GM12878 (cell line): ENCODE results near the gene C4B. TPM values are rescaled to one million over a fixed set of nuclear protein-coding genes. Genes with fewer than 3 reads are reported as not detected.

ENCODE experiments used
- ATAC-seq: fragments of 200-7000 bp; cut with Tn5 transposase; 3 replicates; pipeline ENCODE4 v1.9.1; 2020; ENCODE audit warnings: mild to moderate bottlenecking, moderate library complexity
- BruUV-seq: library from RNA; stranded (reverse); fragments of 400-500 nt; replicated peaks from 2 replicates; lab custom pipeline; 2021; lab: Mats Ljungman, UMichigan
- CTCF ChIA-PET: fragments of 300-600 bp; sonication (Branson Sonifier 250); formaldehyde crosslinking; extraction: SDS; loops from one replicate; lab custom pipeline; 2021; ENCODE audit warnings: inconsistent platforms; lab: Yijun Ruan, JAX
- POLR2A ChIA-PET: fragments of 350-600 bp; formaldehyde crosslinking; extraction: SDS; loops from one replicate; lab custom pipeline; 2021; ENCODE audit warnings: inconsistent platforms; lab: Charles Lee
- RAD21 ChIA-PET: fragments of 300-600 bp; sonication (Branson Sonifier 250); formaldehyde crosslinking; loops from one replicate; lab custom pipeline; 2023; ENCODE audit warnings: antibody characterized with exemption; ENCODE audit not compliant: unreplicated experiment; lab: Charles Lee
- SMC1A ChIA-PET: fragments of 300-600 bp; sonication (Branson Sonifier 250); formaldehyde crosslinking; loops from one replicate; lab custom pipeline; 2023; ENCODE audit not compliant: unreplicated experiment, uncharacterized antibody; lab: Charles Lee
- DNase-seq: peaks from one replicate; pipeline ENCODE4 v3.0.0-alpha.2; 2011; ENCODE audit warnings: low read depth, low spot score
- FAIRE-seq: peaks from 3 replicates; lab custom pipeline; 2011; peaks lifted over from hg19 to GRCh38; lab: Jason Lieb, UNC
- H2AFZ ChIP-seq: 2 replicates; pipeline ENCODE4 v1.6.0; 2011; ENCODE audit warnings: low read depth, low read length, control low read depth; ENCODE audit not compliant: control insufficient read depth
- H3K27ac ChIP-seq: 2 replicates; pipeline ENCODE4 v1.5.1; 2011; ENCODE audit warnings: control low read depth; ENCODE audit not compliant: control insufficient read depth, insufficient read depth
- H3K27me3 ChIP-seq, 2 experiments: replicated peaks in 1 of 2; 2 replicates each; pipeline versions ENCODE4 v1.6.0 to v1.6.1; 2011; ENCODE audit warnings: low read length in 1 of 2; ENCODE audit not compliant: control insufficient read depth in 2 of 2, insufficient read depth in 2 of 2
- H3K36me3 ChIP-seq, 2 experiments: 2 replicates each; pipeline ENCODE4 v1.5.1; 2011; ENCODE audit warnings: low read length in 1 of 2; ENCODE audit not compliant: control insufficient read depth in 2 of 2, insufficient read depth in 2 of 2
- H3K4me1 ChIP-seq: 2 replicates; pipeline ENCODE4 v1.6.1; 2011; ENCODE audit warnings: mild to moderate bottlenecking, low read length, moderate library complexity, mixed read lengths; ENCODE audit not compliant: control insufficient read depth, insufficient read depth
- H3K4me2 ChIP-seq: 2 replicates; pipeline ENCODE4 v1.6.0; 2011; ENCODE audit warnings: control low read depth; ENCODE audit not compliant: control insufficient read depth, insufficient read depth
- H3K4me3 ChIP-seq: fragments of 200-600 bp; sonication (generic); 2 replicates; pipeline ENCODE4 v1.5.1; 2016
- H3K79me2 ChIP-seq: 2 replicates; pipeline ENCODE4 v1.6.0; 2011; ENCODE audit warnings: low read length; ENCODE audit not compliant: control insufficient read depth, insufficient read depth
- H3K9ac ChIP-seq: 2 replicates; pipeline ENCODE4 v1.8.0; 2011; ENCODE audit warnings: low read length, control low read depth, mixed read lengths; ENCODE audit not compliant: control insufficient read depth, insufficient read depth
- H3K9me3 ChIP-seq: replicated peaks from 3 replicates; pipeline ENCODE4 v1.5.1; 2011; ENCODE audit warnings: mild to moderate bottlenecking, low read length; ENCODE audit not compliant: control insufficient read depth, insufficient read depth
- H4K20me1 ChIP-seq: 2 replicates; pipeline ENCODE4 v1.6.0; 2011; ENCODE audit not compliant: control insufficient read depth, insufficient read depth
- NBN ChIP-seq: fragments of 450-650 bp; IDR thresholded peaks from 2 replicates; pipeline ENCODE4 v1.6.1; 2016
- PAX8 ChIP-seq: fragments of 450-650 bp; IDR thresholded peaks from 2 replicates; pipeline ENCODE4 v1.6.1; 2017; ENCODE audit warnings: mild to moderate bottlenecking, moderate library complexity
- SREBF2 ChIP-seq: IDR thresholded peaks from 2 replicates; pipeline ENCODE4 v1.6.1; 2012; ENCODE audit warnings: mild to moderate bottlenecking, low read length
- ZNF207 ChIP-seq: fragments of 450-650 bp; IDR thresholded peaks from 2 replicates; pipeline ENCODE4 v1.6.1; 2014; ENCODE audit warnings: antibody characterized with exemption, mild to moderate bottlenecking, borderline replicate concordance
- ZNF274 ChIP-seq: IDR thresholded peaks from one replicate; pipeline ENCODE4 v1.8.0; 2011; ENCODE audit not compliant: insufficient read length, insufficient read depth
- WGBS: methylation state at CpG from one replicate; pipeline ENCODE4 v1.1.6; 2016; ENCODE audit warnings: low lambda C conversion rate; ENCODE audit not compliant: insufficient replicate concordance, insufficient coverage; ENCODE audit errors: missing lambda C conversion rate; 5-methylcytosine and 5-hydroxymethylcytosine counted together
- in situ Hi-C: fragments of 300-500 bp; cut with MboI; formaldehyde crosslinking; loops from 9 replicates; pipeline ENCODE4 v1.14.3; 2018; ENCODE audit warnings: mixed read lengths
- intact Hi-C: fragments of 100-400 bp; cut with micrococcal nuclease; formaldehyde crosslinking; loops from one replicate; pipeline ENCODE4 v1.14.2; 2022; ENCODE audit not compliant: unreplicated experiment
- polyA plus RNA-seq, 11 experiments: library from polyadenylated mRNA; depleted of rRNA in 4 of 11; unstranded in 6 of 11; stranded (reverse) in 5 of 11; fragments of >200 nt; fragmentation: Nextera tagmentation in 4 of 11; fragmentation: Illumina TruSeq in 1 of 11; extraction: Ambion mirVana in 4 of 11; extraction: Trizol in 1 of 11; gene quantifications; 1 replicate in 1 of 11; 2 replicates in 10 of 11; pipeline versions ENCODE4 v1.2.1 to v1.2.3, GENCODE V29; 2011 to 2016; ENCODE audit warnings: inconsistent platforms in 2 of 11, missing spikeins in 2 of 11, low read depth in 1 of 11
- total RNA-seq, 4 experiments: library from RNA; depleted of rRNA in 3 of 4; stranded (reverse); fragments of >200 nt in 3 of 4; fragmentation: Illumina TruSeq in 1 of 4; extraction: Trizol in 1 of 4; gene quantifications; 2 replicates each; pipeline versions ENCODE4 v1.2.1 to v1.2.3, GENCODE V29; 2013 to 2021
- TF ChIP-seq, protein P1 (sequence below): fragments of 450-650 bp; IDR thresholded peaks from 2 replicates; pipeline ENCODE4 v1.6.1; 2016; ENCODE audit warnings: mild to moderate bottlenecking

C4B gene
- total and polyA plus RNA-seq, 10 of the 15 experiments (the other 5 are each of a cell fraction or from before 2014, with no cell fraction given), result 0.13 to 5.6 (median 1.7) TPM; not detected in 1

- ChIA-PET CTCF (no interaction called here), POLR2A (no interaction called here), RAD21 (no interaction called here), SMC1A (no interaction called here)
- Histone ChIP-seq H3K27me3 (peaks cover 3 to 8% of the 10 kb centered on the region in 2 experiments; a peak in 3 of 4 replicates), H3K4me1 (peaks cover 6% of the 10 kb centered on the region), H3K9ac (no peak overlapping the region), H3K9me3 (no peaks in the 10 kb centered on the region), H2AFZ (no peak overlapping the region), H3K79me2 (no peaks in the 10 kb centered on the region), H3K27ac (no peak overlapping the region), H3K4me3 (no peak overlapping the region), H3K4me2 (no peak overlapping the region), H4K20me1 (no peaks in the 10 kb centered on the region), H3K36me3 (no peaks in the 10 kb centered on the region)
- intact Hi-C loops, result no loop called here
- 45% methylated on average over 22 of the region's 22 CpGs for WGBS
- no peak for DNase-seq
- no peak for FAIRE-seq
- in situ Hi-C loops, result no loop called here
- no TSS peak for BruUV-seq
- no peak for ATAC-seq
- TF ChIP-seq ZNF274 (no peak), ZNF207 (no peak), PAX8 (no peak)
- TF ChIP-seq, protein P1, sequence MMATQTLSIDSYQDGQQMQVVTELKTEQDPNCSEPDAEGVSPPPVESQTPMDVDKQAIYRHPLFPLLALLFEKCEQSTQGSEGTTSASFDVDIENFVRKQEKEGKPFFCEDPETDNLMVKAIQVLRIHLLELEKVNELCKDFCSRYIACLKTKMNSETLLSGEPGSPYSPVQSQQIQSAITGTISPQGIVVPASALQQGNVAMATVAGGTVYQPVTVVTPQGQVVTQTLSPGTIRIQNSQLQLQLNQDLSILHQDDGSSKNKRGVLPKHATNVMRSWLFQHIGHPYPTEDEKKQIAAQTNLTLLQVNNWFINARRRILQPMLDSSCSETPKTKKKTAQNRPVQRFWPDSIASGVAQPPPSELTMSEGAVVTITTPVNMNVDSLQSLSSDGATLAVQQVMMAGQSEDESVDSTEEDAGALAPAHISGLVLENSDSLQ, result no peak
Observed at GRCh38 chr6:32081168-32081990, 66.8 kb downstream of the C4B start.

GRCh38 chr6:32082478-32082877 is 67.9 kb downstream of the C4B start:
- ChIA-PET CTCF (interaction anchor here (0.9 kb wide), 1 partner anchor 35 kb away, joined by 3 read pairs; no protein-coding TSS in a partner anchor), SMC1A (no interaction called here), RAD21 (no interaction called here), POLR2A (no interaction called here)
- Histone ChIP-seq H3K4me3 (no peak overlapping the region), H3K4me2 (no peak overlapping the region), H4K20me1 (no peaks in the 10 kb centered on the region), H3K9ac (no peak overlapping the region), H3K27ac (no peak overlapping the region), H3K4me1 (peaks cover 16% of the 10 kb centered on the region), H3K79me2 (no peaks in the 10 kb centered on the region), H2AFZ (no peak overlapping the region), H3K36me3 (no peaks in the 10 kb centered on the region), H3K27me3 (peaks cover 3 to 8% of the 10 kb centered on the region in 2 experiments; a peak in 3 of 4 replicates), H3K9me3 (no peaks in the 10 kb centered on the region)
- TF ChIP-seq SREBF2, result no peak
- no peak for TF ChIP-seq NBN
- FAIRE-seq, result no peak
- no TSS peak for BruUV-seq
- intact Hi-C loops (no loop called here), in situ Hi-C loops (no loop called here)
- ATAC-seq, result no peak
- no peak for DNase-seq
- WGBS, result 2% methylated on average over 6 of the region's 6 CpGs
